GM19397 (cell line): ENCODE measurements around the gene WDR11.

ENCODE experiments used
- ATAC-seq: cut with Tn5 transposase; IDR thresholded peaks from one replicate; pipeline ENCODE4 v1.9.1; 2021; ENCODE audit warnings: mild to moderate bottlenecking, moderate library complexity; ENCODE audit not compliant: unreplicated experiment

The WDR11 gene, protein sequence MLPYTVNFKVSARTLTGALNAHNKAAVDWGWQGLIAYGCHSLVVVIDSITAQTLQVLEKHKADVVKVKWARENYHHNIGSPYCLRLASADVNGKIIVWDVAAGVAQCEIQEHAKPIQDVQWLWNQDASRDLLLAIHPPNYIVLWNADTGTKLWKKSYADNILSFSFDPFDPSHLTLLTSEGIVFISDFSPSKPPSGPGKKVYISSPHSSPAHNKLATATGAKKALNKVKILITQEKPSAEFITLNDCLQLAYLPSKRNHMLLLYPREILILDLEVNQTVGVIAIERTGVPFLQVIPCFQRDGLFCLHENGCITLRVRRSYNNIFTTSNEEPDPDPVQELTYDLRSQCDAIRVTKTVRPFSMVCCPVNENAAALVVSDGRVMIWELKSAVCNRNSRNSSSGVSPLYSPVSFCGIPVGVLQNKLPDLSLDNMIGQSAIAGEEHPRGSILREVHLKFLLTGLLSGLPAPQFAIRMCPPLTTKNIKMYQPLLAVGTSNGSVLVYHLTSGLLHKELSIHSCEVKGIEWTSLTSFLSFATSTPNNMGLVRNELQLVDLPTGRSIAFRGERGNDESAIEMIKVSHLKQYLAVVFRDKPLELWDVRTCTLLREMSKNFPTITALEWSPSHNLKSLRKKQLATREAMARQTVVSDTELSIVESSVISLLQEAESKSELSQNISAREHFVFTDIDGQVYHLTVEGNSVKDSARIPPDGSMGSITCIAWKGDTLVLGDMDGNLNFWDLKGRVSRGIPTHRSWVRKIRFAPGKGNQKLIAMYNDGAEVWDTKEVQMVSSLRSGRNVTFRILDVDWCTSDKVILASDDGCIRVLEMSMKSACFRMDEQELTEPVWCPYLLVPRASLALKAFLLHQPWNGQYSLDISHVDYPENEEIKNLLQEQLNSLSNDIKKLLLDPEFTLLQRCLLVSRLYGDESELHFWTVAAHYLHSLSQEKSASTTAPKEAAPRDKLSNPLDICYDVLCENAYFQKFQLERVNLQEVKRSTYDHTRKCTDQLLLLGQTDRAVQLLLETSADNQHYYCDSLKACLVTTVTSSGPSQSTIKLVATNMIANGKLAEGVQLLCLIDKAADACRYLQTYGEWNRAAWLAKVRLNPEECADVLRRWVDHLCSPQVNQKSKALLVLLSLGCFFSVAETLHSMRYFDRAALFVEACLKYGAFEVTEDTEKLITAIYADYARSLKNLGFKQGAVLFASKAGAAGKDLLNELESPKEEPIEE

DNA sequence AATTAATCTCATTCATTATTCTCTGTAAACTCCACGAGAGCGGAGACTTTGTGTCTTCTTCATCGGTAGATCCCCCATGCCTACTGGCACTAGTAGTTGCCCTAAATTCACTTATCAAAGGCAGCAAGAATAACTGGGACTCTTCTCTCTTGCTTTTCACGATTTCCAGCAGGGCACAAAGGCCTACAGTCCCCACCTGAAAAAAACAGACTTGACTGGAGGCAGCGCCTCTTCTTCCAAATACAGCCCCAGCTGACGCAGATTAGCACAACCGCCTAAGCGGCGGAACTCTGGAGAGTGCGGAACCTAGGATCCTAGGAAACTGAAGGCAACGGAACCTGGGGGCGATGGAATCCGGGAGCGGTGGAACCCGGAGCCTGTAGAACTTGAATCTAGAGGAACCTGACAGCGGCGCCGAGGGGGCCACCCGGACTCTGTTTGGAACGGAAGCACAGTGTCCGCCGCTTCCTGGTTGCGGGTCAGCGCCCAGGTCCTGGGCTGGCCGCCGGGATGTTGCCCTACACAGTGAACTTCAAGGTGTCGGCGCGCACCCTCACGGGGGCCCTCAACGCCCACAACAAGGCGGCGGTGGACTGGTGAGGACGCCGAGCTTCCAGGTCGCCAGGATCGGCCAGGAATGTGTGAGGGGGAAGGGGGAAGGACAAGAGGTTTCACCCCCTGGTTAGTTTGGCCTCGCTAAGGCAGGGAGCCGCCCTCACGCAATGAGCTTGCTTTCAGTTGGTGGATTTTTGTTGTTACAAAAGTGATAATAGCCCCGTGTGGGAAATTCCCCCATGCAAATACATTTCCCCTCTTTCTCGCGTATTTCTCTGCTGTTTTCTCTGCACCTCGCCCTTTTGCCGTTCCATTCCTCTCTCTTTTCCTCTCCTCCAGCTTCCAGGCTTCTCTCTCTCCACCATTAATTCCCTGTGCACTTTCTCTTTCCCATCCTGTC, at the start of gene WDR11:
Gene WDR11, plus strand, starts transcription at position 452 of the 955 bp plus-strand sequence. Its CDS starts 59 bp downstream, at position 511.
- peak; percentile 97 for ATAC-seq

- no peak for ATAC-seq
Observed at GRCh38 chr10:120802935-120803334, 48.2 kb upstream of the WDR11 start.

DNA sequence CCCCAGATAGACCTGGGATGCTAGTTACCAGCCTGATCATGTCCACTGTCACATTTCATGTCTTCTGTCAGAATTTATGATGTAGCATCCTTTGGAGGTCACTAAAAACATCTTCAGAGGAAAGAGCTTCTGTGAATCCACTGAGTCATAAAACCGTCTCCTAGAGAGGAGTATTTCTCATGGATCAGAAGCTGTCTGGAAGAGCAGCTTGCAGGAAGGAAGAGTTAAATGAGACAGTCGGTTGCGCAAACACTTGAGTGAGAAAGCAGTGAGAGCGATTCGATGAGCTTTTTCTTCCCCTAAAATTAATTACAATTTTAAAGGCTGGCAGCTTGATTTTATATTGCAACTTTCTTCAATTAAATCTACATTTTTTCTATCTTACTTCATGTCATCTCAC, 47.2 kb upstream of the WDR11 start:
- ATAC-seq = no peak

GRCh38 chr10:120805014-120805812, 45.9 kb upstream of the WDR11 start:
- no peak for ATAC-seq

DNA sequence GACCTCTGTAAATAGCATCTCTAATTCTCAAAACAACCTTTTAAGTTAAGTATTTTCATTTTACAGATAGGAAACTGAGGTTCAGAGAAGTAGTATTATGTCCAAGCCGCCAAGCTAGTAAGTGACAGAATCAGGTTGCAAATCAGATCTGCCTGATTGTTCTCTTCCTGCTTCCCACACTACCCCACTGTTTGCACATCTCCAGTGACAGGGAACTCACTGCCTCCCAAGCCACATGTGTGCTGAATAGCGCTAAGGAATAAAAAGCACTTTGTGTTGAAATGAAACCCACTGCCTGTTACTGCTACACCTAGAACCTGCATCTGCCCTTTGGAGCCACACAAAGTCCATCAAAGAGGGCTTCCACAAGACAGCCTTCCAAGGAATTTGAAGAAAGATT, 45.1 kb upstream of the WDR11 start:
- no peak for ATAC-seq

DNA sequence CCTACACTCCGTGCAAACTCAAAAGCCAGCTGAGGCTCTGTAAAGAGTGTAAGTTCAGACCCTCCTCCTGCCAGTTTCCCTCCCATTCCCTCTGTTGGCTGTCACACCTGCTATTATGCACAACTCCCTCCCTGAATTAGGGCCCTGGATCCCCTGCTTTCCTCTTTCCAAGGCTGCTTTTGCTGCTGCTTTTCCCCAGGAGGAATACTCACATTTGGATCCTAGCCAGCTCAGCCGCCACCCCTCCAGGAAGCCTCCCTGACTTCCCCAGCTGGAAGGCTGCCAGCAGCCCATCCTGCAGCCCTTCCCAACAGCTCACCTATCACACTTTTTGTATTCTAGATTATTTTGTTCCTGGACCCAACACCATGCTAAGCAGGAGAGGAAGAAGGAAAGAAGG, 40.9 kb upstream of the WDR11 start:
- ATAC-seq = no peak

DNA sequence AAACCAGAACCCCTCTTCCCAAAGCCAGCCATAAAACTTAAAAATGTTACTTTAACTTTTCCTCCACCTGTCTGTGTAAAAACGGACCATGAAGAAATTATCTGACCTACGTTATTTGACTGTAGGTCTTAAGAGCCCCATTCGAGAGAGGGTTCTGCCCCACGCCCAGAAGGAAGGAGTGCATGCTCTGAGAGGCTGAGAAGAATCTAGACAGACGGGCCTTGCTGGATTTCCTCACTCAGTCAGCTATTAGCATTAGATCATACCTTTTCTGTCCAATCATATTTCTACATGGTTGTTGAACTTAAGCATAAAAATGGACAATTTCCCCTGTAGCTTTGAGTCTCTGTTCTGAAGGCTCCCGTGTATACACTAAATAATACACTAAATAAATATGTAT, 38.1 kb upstream of the WDR11 start:
- ATAC-seq = no peak

- ATAC-seq = no peak
Observed at GRCh38 chr10:120818301-120818700, 32.9 kb upstream of the WDR11 start.

DNA sequence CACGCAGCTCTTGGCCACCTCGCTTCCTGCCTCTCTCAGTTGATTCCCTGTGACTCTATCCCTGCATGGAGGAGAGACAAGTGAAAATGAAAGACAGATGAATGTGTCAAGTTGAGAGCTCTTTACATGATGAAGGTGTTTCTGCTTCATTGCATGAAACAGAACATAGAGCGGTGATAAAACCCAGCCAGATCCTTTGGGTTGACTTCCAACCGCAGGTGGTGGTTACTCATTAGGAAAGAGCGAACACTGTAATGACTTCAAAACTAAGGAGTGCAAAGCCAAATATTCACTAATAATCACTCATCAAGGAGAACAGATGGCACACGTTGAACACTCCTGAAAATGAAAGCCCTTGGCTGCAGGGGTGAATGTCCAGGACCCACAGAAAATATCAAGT, 31.8 kb upstream of the WDR11 start:
- ATAC-seq = no peak

- no peak for ATAC-seq
Observed at GRCh38 chr10:120823266-120823665, 27.9 kb upstream of the WDR11 start.

DNA sequence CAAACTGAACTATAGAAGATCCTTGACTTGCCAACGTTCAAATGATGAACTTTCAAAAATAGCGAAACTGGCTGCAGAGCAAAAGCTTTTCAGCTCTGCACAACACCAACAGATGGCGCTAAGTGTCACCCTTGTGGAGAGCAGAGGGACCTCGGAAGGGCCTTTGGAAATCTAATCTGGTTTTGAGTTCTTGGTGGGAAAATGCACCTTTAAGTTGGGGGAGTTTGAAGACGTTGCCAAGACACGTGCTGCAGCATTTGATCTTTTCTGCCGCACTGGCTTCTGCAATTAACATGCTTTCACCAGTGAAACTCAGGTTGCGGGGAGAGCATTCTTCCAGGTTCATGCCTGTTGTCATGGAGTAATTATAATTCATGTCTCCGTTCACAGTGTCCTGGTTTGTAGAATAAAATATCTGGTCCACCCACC, 26.3 kb upstream of the WDR11 start:
- ATAC-seq = no peak

DNA sequence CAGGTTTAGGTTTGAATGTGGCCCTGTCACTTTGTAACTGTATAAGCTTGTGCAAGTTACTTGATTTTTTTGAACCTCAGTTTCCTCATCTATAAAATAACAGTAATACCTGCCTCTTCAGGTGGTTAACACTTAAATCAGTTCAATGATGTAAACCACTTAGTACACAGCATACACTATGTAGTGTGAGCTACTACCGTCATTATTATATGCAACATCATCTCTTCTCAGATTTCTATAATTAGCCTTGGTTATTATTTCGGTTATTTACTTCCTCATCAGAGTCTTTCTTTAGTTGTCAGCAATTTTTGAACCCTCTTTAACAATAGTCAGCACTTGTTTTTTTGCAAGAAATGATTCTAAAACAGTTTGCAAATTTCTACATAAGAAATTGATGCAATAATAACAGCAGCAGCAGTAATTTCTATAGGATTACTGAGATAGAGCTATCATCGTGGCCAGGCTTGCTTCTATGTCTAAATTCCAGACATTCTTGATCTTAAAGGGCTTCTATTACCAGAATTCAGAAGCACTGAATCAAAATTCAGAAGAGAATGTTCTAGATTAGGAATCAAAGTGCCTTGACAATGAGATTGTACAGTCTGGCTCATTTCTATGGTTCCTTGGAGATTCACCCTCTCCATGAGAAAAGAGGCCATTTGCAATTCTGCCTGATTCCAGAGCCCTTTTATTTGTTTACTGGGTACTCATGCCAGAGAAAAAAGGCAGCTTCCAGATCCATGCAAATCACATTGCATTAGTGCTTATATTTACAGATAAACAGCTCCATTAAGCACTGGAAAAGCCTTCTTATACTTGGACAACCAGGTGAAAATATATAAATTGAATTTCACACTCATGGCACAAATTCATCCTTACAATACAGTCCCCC, 25.0 kb upstream of the WDR11 start:
- no peak for ATAC-seq

- no peak for ATAC-seq
Observed at GRCh38 chr10:120827251-120827875, 23.8 kb upstream of the WDR11 start.

- ATAC-seq = no peak
Observed at GRCh38 chr10:120828763-120829319, 22.3 kb upstream of the WDR11 start.

DNA sequence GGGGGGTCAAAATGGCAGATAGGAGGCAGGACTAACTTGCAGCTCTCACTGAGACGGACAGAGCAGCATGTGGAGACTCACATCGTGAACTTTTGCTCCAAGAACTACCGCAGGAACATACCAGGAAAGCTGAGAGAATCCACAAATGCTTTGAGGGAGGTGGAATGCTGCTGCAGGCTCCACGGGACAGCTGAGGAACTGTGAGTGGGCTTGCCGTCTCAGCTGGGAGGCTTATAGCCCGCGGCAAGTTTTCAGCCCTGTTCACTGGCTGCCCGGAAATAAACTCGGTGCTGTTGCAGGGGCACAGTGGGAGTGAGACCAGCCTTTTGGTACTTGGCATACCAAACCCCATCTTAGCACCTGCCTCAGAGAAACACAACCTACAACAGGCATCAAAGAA, 19.1 kb upstream of the WDR11 start:
- no peak for ATAC-seq

DNA sequence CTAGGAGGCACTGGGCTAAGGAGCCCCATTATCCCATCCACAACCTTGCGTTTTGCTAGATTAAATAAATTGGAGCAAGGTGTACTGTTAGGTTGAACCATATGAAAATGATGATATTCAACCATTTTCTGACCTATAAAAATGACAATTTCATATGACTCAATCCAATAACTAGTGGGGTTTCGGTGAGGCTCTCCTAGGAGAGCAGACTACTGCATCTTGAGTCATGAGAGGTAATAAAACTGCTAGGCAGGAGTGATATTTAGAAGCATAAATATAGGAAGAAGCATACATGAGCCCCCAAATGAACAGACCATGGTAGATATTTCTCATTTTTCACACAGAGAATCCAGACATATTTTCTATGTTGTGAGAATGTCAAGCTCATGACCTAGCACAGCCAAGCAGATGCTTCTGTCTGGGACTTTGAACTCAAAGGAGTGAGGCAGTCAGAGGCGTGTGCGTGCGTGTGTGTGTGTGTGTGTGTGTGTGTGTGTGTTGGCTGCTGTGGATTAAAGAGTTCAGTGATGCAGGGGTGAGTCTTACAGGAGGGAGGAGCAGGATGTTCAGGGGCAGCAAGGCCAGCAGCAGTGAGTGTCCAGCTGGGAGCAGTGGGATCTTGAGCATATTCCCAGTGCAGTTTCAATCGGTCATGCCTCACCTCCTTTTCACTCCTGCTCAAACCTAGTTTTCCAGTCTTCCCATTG, 17.8 kb upstream of the WDR11 start:
- ATAC-seq = no peak

GRCh38 chr10:120835603-120836002, 15.6 kb upstream of the WDR11 start:
- ATAC-seq = no peak
